ENCODE results near the gene PKDCC.
"Not testable (repeated sequence)": the region's sequence is repeated elsewhere in the genome, so short reads cannot be mapped to it uniquely, and the experiment has no call there.

PKDCC gene

DNA sequence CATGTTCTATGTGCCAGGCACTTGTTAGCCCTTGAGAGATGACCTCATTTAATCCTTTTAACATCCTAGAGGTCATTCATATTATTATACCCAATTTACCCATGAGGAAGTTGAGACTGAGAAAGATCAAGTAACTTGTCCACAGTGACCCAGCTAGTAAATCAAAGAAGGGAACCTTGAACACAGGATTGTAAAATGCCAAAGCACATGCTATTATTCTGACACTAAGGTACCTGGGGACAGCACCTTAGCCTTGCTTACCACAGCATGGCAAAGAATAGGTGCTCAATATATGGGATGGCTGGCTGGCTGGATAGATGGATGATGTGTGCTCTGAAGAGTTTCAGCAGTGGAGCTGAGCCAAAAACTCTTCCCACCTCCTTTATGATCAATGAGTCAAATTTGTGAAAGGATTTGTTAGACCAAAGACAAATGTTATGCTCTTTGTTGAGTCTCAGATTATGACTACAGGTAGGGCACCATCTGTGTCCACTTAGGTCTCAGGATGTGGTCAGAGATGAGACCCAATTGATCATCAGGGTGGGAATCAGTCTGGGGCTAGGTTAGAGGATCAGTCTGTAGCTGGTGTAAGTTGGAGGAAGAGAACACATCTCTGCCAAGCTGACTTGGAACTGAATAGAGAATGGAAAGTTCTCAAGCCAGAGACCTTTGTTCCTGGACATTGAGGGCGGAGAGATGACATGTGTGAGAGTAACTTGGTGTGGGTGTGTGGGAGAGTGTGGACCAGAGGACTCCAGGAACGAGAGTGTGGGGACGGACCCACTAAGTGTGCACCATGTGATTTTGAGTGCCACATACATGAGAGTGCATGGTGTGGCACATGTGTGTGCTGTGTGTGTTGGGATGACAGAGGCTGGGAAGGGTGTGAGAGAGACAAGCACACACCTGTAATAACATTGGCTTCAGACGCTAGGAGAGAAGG lies 16.3 kb upstream of the PKDCC start:
- DNase-seq = no peak

DNA sequence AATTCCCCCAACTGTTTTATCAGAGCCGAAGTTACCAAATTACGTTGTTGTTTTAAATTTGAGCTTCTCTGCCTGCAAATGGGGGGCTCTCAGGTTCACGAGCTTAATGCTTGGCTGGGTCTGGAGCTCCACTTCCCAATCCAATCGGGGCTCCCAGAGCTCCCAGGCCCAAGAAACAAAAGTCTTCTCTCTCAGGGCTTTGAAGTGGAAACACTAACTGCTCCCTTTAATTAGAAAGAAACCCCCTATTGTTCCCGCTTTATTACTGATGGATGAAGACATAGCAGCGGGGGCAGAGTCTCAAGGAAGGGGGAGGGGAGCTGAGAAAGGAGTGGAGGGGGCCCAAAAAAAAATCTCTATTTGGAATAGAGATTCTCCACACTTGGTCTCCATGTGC lies 15.6 kb upstream of the PKDCC start:
- DNase-seq = peak; percentile 76

DNA sequence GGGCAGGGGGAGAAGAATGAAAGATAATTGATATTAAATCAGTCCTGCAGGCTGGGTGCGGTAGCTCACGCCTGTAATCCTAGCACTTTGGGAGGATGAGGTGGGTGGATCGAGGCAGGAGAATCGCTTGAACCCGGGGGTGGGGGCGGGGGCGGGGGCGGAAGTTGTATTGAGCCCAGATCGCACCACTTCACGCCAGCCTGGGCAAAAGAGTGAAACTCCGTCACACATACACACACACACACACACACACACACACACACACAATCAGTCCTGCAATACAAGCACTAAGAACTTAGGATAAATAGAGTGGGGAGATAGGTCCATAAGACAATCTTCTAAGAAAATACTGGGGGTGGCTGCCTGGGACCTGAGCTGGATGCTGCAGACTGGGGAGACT lies 15.1 kb upstream of the PKDCC start:
- no peak for DNase-seq

DNA sequence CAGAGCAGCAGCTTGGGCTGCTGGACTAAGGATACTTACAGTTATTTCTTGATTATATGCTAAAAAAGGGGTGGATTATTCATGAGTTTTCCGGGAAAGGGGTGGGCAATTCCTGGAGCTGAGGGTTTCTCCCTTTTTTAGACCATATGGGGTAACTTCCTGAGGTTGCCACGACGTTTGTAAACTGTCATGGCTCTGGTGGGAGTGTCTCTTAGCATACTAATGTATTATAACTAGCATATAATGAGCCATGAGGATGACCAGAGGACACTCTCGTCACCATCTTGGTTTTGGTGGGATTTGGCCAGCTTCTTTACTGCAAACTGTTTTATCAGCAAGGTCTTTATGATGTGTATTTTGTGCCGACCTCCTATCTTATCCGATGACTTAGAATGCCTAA lies 13.7 kb upstream of the PKDCC start:
- DNase-seq = not testable (repeated sequence)

DNA sequence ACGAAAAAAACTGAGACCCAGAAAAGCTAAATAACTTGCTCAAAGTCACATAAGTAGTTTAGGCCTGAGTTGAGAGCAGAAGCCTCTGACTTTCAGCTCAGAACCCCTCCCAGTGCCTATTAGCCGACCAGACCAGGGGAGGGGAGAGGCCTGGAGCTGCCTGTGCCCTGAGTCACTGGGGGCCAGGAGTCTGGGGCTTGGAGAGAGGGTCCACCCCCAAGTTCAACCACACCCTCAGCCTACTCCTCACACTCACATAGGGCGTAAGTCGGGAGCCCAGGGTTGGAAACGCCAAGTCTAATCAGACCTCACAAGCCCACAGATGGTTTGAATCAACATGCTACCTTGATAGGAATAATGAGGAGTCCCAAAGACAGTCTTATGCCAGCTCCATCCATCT lies 12.6 kb upstream of the PKDCC start:
- no peak for DNase-seq

DNA sequence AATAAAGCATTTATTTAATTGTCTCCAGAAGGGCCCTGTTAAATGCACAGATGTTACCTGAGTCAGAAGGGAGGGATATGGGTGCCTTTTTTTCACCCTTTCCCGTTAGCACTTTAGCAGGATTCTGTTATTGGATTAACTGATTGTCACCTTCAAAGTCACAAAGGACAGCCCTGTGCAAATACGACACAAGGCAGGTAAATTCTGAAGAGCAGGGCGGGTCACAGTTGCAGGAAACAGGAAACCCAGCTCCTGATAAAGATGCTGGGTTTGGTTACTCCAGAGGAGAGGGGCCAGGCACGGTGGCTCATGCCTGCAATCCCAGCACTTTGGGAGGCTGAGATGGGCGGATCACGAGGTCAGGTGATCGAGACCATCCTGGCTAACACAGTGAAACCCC lies 11.4 kb upstream of the PKDCC start:
- DNase-seq = no peak

DNA sequence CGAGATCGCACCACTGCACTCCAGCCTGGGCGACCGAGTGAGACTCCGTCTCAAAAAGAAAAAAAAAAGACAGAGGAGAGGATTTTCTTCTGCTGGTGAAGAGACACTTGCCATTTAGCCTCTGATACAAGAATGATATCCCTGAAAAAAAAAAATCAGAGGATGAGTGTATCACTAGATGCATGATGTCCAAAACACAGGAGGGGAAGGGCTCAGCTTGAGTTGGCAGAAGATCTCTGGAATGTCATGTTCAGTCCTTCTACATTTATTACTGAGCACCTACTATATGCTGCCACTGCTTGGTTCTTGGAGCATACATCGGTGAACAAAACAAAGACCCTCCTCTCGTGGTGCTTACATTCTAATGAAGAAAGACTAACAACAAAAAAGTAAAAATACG lies 10.9 kb upstream of the PKDCC start:
- no peak for DNase-seq

DNA sequence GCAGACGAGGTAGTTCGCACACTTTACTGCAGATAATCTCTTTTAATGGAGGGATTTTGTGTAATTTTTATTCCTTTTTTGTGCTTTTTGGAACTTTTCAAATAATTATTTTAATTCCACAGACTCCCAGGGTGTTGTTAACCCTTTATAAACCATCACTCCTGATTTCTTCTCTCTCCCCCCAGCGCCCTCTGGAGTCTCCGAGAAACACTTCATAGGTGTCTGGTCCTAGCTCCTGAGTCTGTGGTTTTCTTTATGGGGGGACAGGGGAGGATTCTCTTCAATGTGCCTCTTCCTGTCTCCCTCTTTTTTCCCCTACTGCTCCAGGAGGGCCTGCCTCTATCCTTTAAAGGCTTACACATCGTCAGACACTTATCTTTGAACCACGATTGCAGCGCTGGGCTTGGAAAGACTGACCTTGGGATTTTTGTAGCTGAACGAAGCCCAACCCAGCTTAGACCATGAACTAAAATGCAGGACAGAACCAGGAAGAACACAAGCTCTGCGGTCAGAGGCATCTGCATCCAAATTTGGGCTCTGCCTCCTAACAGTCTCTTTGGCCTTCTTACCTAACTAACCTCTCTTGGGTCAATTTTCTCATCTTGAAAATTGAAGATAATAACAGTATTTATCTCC lies 7.1 kb upstream of the PKDCC start:
- DNase-seq = no peak

DNA sequence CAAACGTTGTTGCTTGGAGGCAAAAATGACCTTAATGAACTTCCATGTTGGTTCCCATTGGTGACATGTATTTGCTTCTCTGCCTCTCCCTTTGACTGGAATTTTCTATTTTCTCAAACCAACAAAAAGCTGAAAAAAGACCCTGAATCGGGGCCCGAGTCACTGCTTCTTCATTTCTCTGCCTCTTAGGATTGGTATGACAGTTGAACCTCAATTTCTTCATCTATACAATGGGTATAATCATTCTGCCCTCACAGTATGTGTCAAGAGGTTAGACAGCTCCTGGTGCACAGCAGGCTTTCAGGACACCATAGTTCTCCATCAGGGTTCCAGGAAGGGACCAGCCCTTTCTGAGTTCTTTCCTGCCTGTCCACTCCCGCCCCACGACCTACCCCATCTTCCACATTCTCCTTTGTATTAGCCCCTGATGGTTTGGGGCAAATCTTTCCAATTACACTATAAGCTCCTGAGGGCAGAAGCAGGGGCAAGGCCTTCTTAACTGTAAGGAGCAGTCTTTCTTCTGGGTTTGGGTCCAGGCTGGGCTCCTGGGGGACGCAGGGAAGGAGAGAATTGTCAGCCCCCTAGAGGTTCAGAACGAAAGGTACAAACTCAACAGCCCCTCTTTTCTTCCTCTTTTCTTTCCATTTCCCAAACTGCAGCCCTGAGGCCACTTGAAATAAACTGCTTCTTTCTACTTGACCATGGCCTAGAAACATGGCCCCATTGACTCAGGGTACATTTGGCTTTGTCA lies 6.3 kb upstream of the PKDCC start:
- DNase-seq = no peak

DNA sequence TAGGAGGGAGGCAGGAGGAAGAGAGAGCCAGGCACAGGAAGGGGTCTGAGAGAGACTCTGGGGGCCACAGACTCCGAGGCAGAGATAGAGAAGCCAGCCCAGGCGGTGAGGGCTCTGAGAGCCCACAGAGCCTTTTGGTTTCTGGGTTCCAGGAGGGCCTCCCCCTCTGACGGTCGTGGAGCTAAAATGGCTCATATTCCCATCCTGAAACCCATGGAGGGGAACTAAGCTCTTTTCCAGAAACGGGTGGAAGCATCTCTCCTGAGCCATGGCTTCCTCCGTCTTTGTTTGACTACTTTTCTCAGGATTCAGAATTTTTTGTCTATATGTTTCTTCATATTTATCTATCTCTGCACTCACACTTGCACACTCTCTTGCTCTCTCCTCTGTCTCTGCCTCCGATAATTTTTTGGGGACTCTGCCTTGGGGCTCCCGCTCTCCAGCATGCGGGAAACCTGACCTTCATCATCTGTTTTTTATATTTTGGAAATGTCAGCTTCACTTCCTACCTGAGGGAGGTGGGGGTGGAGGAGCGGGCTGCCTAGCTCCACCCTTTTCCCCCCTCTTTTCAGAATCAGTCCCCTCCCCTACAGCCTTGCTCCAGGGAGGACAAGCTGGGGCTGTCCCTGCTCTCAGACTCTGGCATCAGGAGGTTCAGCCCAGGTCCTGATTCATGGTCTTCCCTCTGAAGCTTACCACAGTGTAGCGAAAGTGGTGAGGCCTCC lies 5.0 kb upstream of the PKDCC start:
- DNase-seq = no peak

DNA sequence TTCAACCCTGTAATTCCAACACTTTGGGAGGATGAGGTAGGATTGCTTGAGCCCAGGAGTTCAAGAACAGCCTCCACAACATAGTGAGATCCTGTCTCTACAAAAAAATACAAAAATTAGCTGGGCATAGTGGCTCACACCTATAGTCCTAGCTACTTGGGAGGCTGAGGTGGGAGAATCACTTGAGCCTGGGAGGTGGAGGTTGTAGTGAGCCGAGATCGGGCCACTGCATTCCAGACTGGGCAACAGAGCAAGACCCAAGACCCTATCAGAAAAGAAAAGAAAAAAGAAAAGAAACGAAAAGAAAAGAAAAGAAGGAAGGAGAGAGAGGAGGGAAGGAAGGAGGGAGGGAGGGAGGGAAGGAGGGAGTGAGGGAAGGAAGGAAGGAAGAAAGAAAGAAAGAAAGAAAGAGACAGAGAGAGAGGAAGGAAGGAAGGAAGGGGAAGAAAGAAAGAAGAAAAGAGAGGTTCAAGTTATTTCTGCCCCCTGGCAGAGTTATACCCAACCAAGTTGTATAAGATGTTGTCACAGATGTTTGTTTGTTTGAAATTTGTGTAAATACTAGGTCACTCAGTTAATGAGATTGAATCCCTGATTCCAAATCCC lies 3.9 kb upstream of the PKDCC start:
- no peak for DNase-seq

DNA sequence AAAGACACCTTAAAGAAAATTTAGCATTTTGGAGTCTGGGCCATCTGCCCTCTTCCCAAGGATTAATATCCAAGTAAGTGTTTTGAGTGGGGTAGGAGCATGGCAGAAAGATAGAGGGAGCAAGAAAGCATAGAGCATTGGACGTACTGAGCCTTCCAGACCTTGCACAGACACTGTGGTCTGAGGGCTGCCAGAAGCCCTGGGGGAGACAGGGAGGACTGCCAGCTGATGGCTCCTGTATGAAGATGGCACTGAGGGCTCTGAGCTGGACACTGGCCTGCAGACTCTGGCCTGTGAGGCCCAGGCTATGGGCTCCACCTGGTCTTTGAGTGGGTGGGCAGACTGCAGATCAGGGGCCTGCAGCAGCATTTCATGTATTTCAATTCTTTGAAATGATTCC lies 2.9 kb upstream of the PKDCC start:
- no peak for DNase-seq

DNA sequence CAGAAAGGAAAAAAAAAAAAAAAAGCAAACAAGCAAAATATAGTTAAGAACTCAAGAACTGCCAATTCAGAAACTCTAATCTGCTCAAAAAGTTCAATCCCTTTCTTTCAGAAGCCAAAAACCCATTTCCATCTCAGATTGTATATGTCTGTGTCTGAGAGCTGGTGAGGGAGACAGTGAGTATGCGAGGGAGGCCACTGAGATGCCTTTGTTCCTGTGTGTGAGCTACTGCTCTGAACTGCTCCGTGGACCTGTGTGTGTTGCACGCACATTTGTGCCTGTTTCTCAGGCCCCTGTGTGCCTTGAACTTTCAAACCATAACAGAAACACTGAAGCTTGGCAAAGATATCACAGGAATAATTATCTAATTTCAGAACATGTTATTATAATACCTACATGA lies 2.5 kb upstream of the PKDCC start:
- DNase-seq = no peak

DNA sequence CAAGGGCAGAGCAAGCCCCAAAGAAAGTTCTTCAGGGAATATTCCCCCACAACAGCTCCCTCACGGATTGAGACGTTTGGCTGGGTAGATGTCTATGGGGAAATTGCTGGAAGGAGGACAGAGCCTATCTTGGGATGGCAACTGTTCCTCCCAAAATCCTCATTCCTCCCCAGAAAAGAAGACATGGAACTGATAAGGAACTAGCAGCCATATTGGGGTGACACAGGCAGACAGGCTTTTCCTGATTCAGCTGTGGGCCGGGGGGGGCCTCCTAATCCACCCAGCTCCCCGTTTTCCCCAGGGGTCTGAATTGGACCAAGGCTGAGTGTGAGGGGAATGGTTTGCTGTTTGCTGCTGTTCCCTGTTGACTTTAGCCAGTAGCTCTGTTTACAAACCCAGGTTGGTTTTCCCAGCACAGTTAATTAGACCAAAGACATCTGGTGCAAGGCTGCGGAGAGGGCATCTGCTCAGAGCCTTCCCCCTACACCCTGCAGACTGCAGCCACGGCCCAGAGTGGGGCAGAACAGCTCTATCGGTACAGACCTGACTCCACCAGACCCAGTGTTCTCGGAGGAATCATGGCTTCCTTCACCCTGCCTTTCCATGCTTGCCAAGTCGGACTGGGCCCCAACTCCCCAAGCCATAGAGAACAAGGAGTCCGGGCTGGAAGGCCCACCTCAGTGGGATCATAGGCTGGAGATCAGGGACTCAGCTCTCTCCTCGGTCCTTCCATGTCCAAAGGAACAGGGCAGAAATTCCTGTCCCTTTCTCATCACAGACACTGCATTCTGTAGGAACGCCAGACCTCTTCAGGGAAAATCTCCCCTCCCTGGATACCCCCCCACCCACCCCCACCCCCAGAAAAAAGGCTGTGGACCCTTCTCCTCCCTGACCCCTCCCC lies 1.7 kb upstream of the PKDCC start:
- peak; percentile 65 for DNase-seq

DNA sequence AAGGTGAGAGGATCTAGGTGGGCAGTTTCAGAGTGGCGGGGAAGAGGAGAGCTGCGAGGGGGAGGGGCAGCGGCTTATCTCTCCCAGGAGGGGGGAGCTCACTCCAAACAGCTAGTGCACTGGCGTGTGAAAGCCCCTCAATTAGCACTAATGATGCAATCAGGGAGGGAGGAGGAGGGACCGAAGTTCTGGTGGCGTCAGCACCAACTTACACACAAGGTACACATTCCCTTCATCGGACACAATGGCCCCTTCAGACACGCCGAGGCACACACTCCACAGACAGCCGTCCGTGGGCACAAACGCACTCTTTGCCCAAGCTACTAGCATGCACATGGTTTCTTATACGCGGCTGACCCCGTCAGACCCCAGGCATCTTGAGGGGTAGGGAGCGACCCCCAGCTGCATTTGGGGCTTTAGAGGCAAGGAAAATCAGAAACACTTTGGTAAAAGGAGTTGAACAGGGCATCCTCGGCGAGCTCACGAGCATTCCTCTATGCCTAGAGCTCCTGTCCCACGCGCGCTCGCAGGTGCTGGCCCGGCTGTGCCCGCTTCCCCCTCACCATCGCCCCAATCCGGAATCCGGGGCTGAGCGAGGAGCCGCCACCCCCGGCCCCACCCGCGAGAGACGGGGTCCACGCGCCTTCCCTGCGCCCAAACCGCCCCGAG lies 868 bp upstream of the PKDCC start:
- peak; percentile 89 for DNase-seq

DNA sequence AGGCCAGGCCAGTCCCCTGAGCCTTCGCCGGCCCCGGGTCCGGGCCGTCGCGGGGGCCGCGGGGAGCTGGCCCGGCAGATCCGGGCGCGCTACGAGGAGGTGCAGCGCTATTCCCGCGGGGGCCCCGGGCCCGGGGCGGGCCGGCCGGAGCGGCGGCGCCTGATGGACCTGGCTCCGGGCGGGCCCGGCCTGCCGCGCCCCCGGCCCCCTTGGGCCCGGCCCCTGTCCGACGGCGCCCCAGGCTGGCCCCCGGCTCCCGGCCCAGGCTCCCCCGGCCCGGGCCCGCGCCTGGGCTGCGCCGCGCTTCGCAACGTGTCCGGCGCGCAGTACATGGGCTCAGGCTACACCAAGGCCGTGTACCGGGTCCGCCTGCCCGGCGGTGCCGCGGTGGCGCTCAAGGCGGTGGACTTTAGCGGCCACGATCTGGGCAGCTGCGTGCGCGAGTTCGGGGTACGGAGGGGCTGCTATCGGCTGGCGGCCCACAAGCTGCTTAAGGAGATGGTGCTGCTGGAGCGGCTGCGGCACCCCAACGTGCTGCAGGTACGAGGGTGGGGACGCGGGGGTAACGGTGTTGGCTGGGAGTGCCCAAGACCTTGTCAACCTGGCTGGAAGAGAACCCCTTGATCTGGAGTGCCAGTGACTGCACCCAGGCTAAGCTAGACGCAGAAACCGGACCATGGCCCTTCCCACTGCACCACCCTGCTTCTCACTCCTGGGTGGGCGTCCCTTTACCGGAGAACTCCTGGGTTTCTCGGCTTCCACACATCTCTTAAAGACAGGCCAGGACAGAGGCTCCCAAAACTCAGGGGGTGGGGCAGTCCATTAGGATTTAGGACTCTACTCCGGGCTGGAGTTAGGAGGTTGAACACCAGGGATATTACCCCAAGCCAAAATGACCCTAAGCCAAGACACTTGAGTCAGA lies 739 bp downstream of the PKDCC start:
- DNase-seq = peak; percentile 60

DNA sequence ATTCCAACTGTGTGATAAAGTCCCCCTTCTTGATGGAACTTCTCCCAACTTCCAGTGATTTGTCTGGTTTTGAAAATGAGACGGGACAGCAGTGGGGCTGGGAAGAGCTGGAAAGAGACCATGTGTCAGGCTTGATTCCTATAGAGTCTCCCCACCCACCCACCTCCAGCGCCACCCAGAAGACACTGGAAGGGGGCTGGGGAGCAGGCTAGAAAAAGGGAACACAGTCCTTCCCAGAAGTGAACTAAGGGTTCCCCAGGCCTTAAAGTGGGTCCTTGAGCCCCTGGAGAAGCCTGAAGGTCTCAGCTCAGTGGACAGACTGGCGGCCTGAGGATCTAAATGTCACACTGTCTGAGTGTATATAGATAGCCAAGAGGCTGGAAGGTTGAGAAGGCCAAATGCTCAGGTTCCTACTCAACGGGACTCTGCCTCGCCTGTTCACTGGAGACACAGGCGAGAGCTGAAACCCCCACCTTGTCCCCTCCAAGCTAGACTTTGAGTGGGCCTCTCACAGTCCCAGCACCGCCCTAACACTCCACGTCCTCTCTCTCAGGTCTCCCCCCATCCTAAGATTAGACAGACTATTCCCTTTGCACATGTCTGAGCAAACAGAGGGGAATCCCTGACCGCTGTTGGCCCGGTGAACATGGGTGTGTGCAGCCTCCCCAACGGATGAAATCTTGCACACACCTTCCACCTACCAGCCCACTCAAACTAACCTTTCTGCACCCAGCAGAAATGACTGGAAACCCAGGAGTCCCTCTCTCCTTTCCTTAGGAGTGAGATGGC lies 1.6 kb downstream of the PKDCC start:
- peak; percentile 37 for DNase-seq

DNA sequence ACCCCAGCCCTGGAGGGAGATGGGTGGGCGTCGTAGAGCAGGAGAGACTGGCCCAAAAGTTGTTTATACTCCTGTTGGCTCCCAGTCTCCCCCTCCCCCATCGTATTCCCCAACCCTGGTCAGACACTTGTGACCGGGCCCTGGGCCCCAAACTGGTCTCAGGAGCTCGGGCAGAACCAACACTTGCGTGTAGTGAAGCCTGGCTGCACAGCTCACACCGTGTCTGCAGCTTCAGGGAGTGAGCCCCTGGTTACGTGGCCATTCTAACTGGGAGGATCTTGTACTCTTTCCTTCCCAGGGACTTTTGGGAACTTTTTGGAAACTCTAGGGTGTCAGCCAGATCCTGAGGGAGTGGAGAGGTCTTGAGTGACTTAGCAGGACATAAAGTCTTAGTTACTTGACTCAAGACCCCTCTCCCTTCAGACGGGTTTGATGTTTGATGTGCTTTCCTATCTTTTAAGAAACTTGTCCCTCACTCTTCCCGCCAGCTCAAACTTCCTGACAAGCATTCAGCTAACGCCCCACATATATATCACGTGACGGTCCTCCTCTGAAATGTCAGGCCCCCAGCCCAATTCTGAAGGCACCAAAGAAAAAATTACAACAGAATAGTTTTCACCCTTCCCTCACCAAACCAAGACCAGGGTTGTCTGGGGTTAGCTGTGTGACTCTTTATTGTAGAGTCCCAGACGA lies 2.3 kb downstream of the PKDCC start:
- no peak for DNase-seq

Data from retina (tissue), 1 donor.